Loucy (cell line): ENCODE data around the gene MYBPHL.

ENCODE experiments used
- EZH2phosphoT487 ChIP-seq: fragments of 200-600 bp; IDR thresholded peaks from 2 replicates; pipeline ENCODE4 v1.6.1; 2018; ENCODE audit warnings: antibody characterized with exemption, mild to moderate bottlenecking, moderate library complexity, borderline replicate concordance
- TF ChIP-seq, protein P1 (sequence below): fragments of 200-600 bp; sonication (generic); conservative IDR thresholded peaks from 2 replicates; pipeline ENCODE4 v1.5.1; 2014; ENCODE audit warnings: mild to moderate bottlenecking, antibody characterized with exemption, low read length

DNA sequence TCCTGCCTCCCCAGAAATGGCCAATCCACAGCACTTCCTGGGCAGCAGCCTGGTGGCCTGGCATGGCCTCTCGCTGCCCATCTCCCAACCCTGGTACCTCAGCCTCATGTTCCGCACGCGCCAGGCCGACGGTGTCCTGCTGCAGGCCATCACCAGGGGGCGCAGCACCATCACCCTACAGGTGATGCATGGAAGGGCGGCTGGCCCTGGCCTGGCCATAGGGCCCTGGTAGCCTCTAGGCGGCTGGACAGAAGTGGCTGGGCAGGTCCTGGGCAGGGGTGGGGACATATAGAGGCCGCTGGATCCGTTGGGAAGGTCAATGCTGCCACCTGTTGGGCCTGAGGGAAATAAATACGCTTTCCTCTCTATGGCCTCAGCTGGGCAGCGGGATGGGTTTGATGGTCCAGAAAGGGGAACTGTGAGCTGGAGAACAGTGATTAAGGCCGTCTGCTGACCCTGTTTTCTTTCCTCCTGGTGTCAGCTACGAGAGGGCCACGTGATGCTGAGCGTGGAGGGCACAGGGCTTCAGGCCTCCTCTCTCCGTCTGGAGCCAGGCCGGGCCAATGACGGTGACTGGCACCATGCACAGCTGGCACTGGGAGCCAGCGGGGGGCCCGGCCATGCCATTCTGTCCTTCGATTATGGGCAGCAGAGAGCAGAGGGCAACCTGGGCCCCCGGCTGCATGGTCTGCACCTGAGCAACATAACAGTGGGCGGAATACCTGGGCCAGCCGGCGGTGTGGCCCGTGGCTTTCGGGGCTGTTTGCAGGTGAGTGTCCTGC is 43.0 kb downstream of the MYBPHL start:
- TF ChIP-seq, protein P1, sequence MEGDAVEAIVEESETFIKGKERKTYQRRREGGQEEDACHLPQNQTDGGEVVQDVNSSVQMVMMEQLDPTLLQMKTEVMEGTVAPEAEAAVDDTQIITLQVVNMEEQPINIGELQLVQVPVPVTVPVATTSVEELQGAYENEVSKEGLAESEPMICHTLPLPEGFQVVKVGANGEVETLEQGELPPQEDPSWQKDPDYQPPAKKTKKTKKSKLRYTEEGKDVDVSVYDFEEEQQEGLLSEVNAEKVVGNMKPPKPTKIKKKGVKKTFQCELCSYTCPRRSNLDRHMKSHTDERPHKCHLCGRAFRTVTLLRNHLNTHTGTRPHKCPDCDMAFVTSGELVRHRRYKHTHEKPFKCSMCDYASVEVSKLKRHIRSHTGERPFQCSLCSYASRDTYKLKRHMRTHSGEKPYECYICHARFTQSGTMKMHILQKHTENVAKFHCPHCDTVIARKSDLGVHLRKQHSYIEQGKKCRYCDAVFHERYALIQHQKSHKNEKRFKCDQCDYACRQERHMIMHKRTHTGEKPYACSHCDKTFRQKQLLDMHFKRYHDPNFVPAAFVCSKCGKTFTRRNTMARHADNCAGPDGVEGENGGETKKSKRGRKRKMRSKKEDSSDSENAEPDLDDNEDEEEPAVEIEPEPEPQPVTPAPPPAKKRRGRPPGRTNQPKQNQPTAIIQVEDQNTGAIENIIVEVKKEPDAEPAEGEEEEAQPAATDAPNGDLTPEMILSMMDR, result peak; percentile 99
- TF ChIP-seq EZH2phosphoT487, result no peak
